Vagina (tissue), 2 donors: Measurements from ENCODE around the gene ATF7.

ENCODE experiments used
- POLR2A ChIP-seq, 2 donors: fragments of 450-650 bp; IDR thresholded peaks; one replicate each; pipeline ENCODE4 v1.6.1; 2017; ENCODE audit warnings: antibody characterized with exemption in 2 of 2, mild to moderate bottlenecking in 2 of 2, moderate library complexity in 2 of 2
- TF ChIP-seq, protein P1 (sequence below), 3 experiments: fragments of 450-650 bp in 2 of 3; fragments of 200-600 bp in 1 of 3; sonication (generic) in 1 of 3; IDR thresholded peaks; one replicate each; pipeline ENCODE4 v1.5.1; 2017 to 2019; ENCODE audit warnings: antibody characterized with exemption in 3 of 3, mild to moderate bottlenecking in 2 of 3, moderate library complexity in 2 of 3

DNA sequence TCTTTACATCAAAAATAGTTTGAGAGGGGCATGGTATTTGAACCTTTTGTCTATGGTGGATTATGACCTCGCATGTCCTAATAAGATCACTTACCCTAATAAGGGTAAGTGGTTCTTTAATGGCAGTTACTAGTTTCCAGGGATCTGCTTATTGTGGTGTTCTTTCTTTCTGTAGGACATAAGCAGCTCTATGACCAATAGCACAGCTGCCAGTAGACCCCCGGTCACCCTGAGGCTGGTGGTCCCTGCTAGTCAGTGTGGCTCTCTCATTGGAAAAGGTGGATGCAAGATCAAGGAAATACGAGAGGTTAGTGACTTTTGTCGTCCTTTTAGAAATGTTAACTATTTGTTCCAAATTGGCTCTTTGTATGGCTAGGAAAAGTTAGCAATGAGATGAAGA, 167.1 kb downstream of the ATF7 start:
- TF ChIP-seq, protein P1, sequence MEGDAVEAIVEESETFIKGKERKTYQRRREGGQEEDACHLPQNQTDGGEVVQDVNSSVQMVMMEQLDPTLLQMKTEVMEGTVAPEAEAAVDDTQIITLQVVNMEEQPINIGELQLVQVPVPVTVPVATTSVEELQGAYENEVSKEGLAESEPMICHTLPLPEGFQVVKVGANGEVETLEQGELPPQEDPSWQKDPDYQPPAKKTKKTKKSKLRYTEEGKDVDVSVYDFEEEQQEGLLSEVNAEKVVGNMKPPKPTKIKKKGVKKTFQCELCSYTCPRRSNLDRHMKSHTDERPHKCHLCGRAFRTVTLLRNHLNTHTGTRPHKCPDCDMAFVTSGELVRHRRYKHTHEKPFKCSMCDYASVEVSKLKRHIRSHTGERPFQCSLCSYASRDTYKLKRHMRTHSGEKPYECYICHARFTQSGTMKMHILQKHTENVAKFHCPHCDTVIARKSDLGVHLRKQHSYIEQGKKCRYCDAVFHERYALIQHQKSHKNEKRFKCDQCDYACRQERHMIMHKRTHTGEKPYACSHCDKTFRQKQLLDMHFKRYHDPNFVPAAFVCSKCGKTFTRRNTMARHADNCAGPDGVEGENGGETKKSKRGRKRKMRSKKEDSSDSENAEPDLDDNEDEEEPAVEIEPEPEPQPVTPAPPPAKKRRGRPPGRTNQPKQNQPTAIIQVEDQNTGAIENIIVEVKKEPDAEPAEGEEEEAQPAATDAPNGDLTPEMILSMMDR (IDR thresholded peaks at IDR 0.05): no peak
- TF ChIP-seq POLR2A (IDR thresholded peaks at IDR 0.05): no peak
